A549 (cell line): Measurements from ENCODE around the gene LAPTM5. TPM values are rescaled to one million over a fixed set of nuclear protein-coding genes. Genes with fewer than 3 reads are reported as not detected.
A peak's percentile ranks its signal among the peaks of the same experiment; 100 is the strongest.

Experiments
- ATAC-seq, 2 experiments: fragments of 200-7000 bp in 1 of 2; fragments of >200 bp in 1 of 2; cut with Nextera tagmentation in 1 of 2; cut with Tn5 transposase in 1 of 2; 3 replicates each; pipeline versions ENCODE4 v1.8.0 to v1.9.1; 2018 to 2020; ENCODE audit warnings: mild to moderate bottlenecking in 1 of 2, moderate library complexity in 1 of 2
- CTCF ChIA-PET: fragments of 300-600 bp; sonication (Branson Sonifier 250); formaldehyde crosslinking; extraction: SDS; loops from one replicate; lab custom pipeline; 2021; ENCODE audit warnings: antibody characterized with exemption, inconsistent platforms; lab: Yijun Ruan, JAX
- POLR2A ChIA-PET: fragments of 350-600 bp; formaldehyde crosslinking; extraction: SDS; loops from one replicate; lab custom pipeline; 2021; ENCODE audit warnings: antibody characterized with exemption, inconsistent platforms; lab: Yijun Ruan, JAX
- DNase-seq, 2 experiments: peaks; one replicate each; pipeline versions ENCODE4 v3.0.0 to v3.0.0-alpha.2; 2011 to 2016; ENCODE audit warnings: low read depth in 1 of 2, low spot score in 1 of 2
- FAIRE-seq: peaks from 2 replicates; lab custom pipeline; 2011; peaks lifted over from hg19 to GRCh38; lab: Jason Lieb, UNC
- H3K27ac ChIP-seq, 2 experiments: fragments of >200 bp; sonication (Bioruptor Twin); formaldehyde crosslinking; 3 replicates each; pipeline ENCODE4 v1.5.1; 2016 to 2017
- H3K4me1 ChIP-seq: fragments of >200 bp; sonication (Bioruptor Twin); formaldehyde crosslinking; 3 replicates; pipeline ENCODE4 v1.6.1; 2016
- H3K4me2 ChIP-seq: fragments of >200 bp; sonication (Bioruptor Twin); formaldehyde crosslinking; 3 replicates; pipeline ENCODE4 v1.6.1; 2016
- H3K4me3 ChIP-seq: fragments of >200 bp; sonication (Bioruptor Twin); formaldehyde crosslinking; 3 replicates; pipeline ENCODE4 v1.5.1; 2016
- H3K9me3 ChIP-seq: fragments of >200 bp; sonication (Bioruptor Twin); formaldehyde crosslinking; 3 replicates; pipeline ENCODE4 v1.6.1; 2016
- BHLHE40 ChIP-seq: IDR thresholded peaks from 2 replicates; pipeline ENCODE4 v1.6.1; 2012; ENCODE audit warnings: low read depth, low read length, inconsistent platforms
- CBX2 ChIP-seq: fragments of 200-600 bp; sonication (generic); IDR thresholded peaks from 2 replicates; pipeline ENCODE4 v1.6.1; 2016; ENCODE audit warnings: low read depth, mild to moderate bottlenecking, borderline replicate concordance
- CBX8 ChIP-seq: fragments of 200-600 bp; sonication (generic); IDR thresholded peaks from 2 replicates; pipeline ENCODE4 v1.6.1; 2016
- CEBPB ChIP-seq, 2 experiments: fragments of >200 bp in 1 of 2; sonication (Bioruptor Twin) in 1 of 2; formaldehyde crosslinking in 1 of 2; IDR thresholded peaks; 2 replicates each; pipeline ENCODE4 v1.6.1; 2012 to 2016
- CHD4 ChIP-seq: fragments of 200-600 bp; sonication (generic); IDR thresholded peaks from 2 replicates; pipeline ENCODE4 v1.6.1; 2016; ENCODE audit warnings: antibody characterized with exemption, mild to moderate bottlenecking, borderline replicate concordance
- EHF ChIP-seq: fragments of 250-450 bp; sonication (Bioruptor Pico); IDR thresholded peaks from 2 replicates; pipeline ENCODE4 v1.5.0; 2020; ENCODE audit warnings: mild to moderate bottlenecking
- EHMT2 ChIP-seq: fragments of 200-600 bp; sonication (generic); IDR thresholded peaks from 2 replicates; pipeline ENCODE4 v1.6.1; 2016; ENCODE audit warnings: antibody characterized with exemption, low read depth, mild to moderate bottlenecking, moderate library complexity
- EP300 ChIP-seq, 2 experiments: fragments of >200 bp; sonication (Bioruptor Twin); formaldehyde crosslinking; IDR thresholded peaks; 2 replicates in 1 of 2; 3 replicates in 1 of 2; pipeline ENCODE4 v1.6.1; 2016 to 2017
- ESRRA ChIP-seq: fragments of 150-350 bp; IDR thresholded peaks from 2 replicates; pipeline ENCODE4 v1.6.1; 2014; ENCODE audit warnings: mild to moderate bottlenecking, low read length, borderline replicate concordance
- FOSB ChIP-seq: fragments of 250-450 bp; sonication (Bioruptor Pico); IDR thresholded peaks from 2 replicates; pipeline ENCODE4 v1.5.0; 2020; ENCODE audit warnings: mild to moderate bottlenecking, moderate library complexity
- HDAC2 ChIP-seq: fragments of 200-600 bp; sonication (generic); IDR thresholded peaks from 2 replicates; pipeline ENCODE4 v1.6.1; 2016
- HEYL ChIP-seq: fragments of 250-450 bp; sonication (Bioruptor Pico); IDR thresholded peaks from 2 replicates; pipeline ENCODE4 v1.8.0; 2021; ENCODE audit warnings: mild to moderate bottlenecking, moderate library complexity
- HOXA7 ChIP-seq: fragments of 250-450 bp; sonication (Bioruptor Pico); IDR thresholded peaks from 2 replicates; pipeline ENCODE4 v1.5.0; 2020; ENCODE audit warnings: mild to moderate bottlenecking, moderate library complexity
- HOXB13 ChIP-seq: fragments of 250-450 bp; sonication (Bioruptor Pico); IDR thresholded peaks from 2 replicates; pipeline ENCODE4 v1.5.0; 2020; ENCODE audit warnings: low read depth, mild to moderate bottlenecking, moderate library complexity
- JUN ChIP-seq, 2 experiments: fragments of >200 bp; sonication (Bioruptor Twin); formaldehyde crosslinking; IDR thresholded peaks; 2 replicates in 1 of 2; 3 replicates in 1 of 2; pipeline ENCODE4 v1.6.1; 2016 to 2017
- KDM1A ChIP-seq: fragments of 200-600 bp; sonication (generic); IDR thresholded peaks from 2 replicates; pipeline ENCODE4 v1.6.1; 2016; ENCODE audit warnings: low read depth, mild to moderate bottlenecking
- MAFK ChIP-seq: fragments of 450-650 bp; IDR thresholded peaks from 2 replicates; pipeline ENCODE4 v1.6.1; 2014; ENCODE audit not compliant: partially characterized antibody
- NFE2L2 ChIP-seq: fragments of 150-350 bp; conservative IDR thresholded peaks from 2 replicates; pipeline ENCODE4 v1.6.1; 2014; ENCODE audit warnings: low read length
- RAD21 ChIP-seq, 2 experiments: fragments of >200 bp in 1 of 2; sonication (Bioruptor Twin) in 1 of 2; formaldehyde crosslinking in 1 of 2; IDR thresholded peaks in 1 of 2; conservative IDR thresholded peaks in 1 of 2; 2 replicates in 1 of 2; 3 replicates in 1 of 2; pipeline ENCODE4 v1.6.1; 2012 to 2018; ENCODE audit warnings: inconsistent platforms in 1 of 2
- RCOR1 ChIP-seq: fragments of 150-350 bp; IDR thresholded peaks from 2 replicates; pipeline ENCODE4 v1.6.1; 2014; ENCODE audit warnings: antibody characterized with exemption, low read length, low read depth
- RNF2 ChIP-seq: fragments of 200-600 bp; sonication (generic); IDR thresholded peaks from 2 replicates; pipeline ENCODE4 v1.6.1; 2016; ENCODE audit warnings: low read depth, mild to moderate bottlenecking, antibody characterized with exemption, moderate library complexity, borderline replicate concordance
- SMC3 ChIP-seq: fragments of >200 bp; sonication (Bioruptor Twin); formaldehyde crosslinking; IDR thresholded peaks from 3 replicates; pipeline ENCODE4 v1.6.1; 2018; ENCODE audit warnings: inconsistent platforms
- TP53 ChIP-seq: fragments of 250-450 bp; sonication (Bioruptor Pico); IDR thresholded peaks from 2 replicates; pipeline ENCODE4 v1.5.0; 2021; ENCODE audit warnings: mild to moderate bottlenecking, moderate library complexity
- ZC3H11A ChIP-seq: fragments of 450-650 bp; IDR thresholded peaks from 2 replicates; pipeline ENCODE4 v1.6.1; 2014; ENCODE audit warnings: antibody characterized with exemption, mild to moderate bottlenecking
- ZFP36 ChIP-seq: fragments of 450-650 bp; IDR thresholded peaks from 2 replicates; pipeline ENCODE4 v1.6.1; 2014; ENCODE audit warnings: borderline replicate concordance; ENCODE audit not compliant: partially characterized antibody
- ZNF302 ChIP-seq: fragments of 250-450 bp; sonication (Bioruptor Pico); IDR thresholded peaks from 2 replicates; pipeline ENCODE4 v1.9.0; 2021; ENCODE audit warnings: inconsistent platforms, mild to moderate bottlenecking, moderate library complexity
- WGBS: methylation state at CpG from one replicate; pipeline ENCODE4 v1.1.6; 2017; ENCODE audit errors: missing lambda C conversion rate; 5-methylcytosine and 5-hydroxymethylcytosine counted together
- polyA plus RNA-seq, 4 experiments: library from polyadenylated mRNA; depleted of rRNA in 3 of 4; stranded (reverse); fragments of >200 nt; fragmentation: RNase III in 1 of 4; extraction: RNeasy Plus Mini Kit Qiagen cat#74134 plus additional on column Dnase treatment in 1 of 4; gene quantifications; 2 replicates in 3 of 4; 3 replicates in 1 of 4; pipeline ENCODE4 v1.2.3, GENCODE V29; 2011 to 2017
- TF ChIP-seq, protein P1 (sequence below): fragments of 250-450 bp; sonication (Bioruptor Pico); IDR thresholded peaks from 2 replicates; pipeline ENCODE4 v1.5.0; 2020; ENCODE audit warnings: low read depth, mild to moderate bottlenecking, moderate library complexity
- TF ChIP-seq, protein P2 (sequence below): IDR thresholded peaks from 2 replicates; pipeline ENCODE4 v1.6.1; 2012

The LAPTM5 gene
- polyA plus RNA-seq, 2 of the 4 experiments (the other 2 are of a cell fraction): 0.06 to 0.22 TPM

DNA sequence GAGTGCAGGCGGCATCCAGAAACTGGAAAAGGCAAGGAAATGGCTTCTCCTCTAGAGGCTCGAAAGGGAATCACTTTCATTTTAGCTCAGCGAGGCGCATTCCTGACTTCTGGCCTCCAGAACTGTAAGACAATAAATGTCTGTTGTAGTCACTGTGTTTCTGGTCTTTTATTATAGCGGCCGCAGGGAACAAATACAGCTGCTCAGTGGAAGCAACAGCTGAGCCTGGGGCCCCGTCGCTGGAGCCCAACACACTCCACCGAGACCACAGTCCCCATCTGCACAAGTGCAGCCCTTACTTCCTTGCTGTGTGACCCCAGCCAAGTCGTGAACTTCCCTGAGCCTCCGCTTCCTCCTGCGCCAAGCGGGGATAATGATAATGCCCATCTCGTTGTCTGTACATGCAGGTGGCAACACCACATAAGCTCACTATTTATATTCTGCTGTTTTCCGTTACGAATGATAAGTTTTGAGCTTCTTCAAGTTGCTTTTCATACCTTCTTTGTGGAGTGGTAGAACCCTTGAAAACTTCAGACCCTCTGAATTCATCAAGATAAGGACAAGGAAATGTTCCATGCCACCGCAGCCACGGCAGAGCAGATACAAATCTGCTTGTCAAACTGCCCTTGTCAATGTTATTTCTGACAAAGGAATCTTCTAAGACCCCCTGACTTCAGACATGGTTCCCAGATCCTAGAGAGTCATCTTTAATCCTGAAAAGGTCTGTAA lies 3.2 kb upstream of the LAPTM5 start (continued):
- TF ChIP-seq CBX2 (no peak), KDM1A (no peak), CHD4 (no peak), ZC3H11A (no peak), ZFP36 (no peak)

DNA sequence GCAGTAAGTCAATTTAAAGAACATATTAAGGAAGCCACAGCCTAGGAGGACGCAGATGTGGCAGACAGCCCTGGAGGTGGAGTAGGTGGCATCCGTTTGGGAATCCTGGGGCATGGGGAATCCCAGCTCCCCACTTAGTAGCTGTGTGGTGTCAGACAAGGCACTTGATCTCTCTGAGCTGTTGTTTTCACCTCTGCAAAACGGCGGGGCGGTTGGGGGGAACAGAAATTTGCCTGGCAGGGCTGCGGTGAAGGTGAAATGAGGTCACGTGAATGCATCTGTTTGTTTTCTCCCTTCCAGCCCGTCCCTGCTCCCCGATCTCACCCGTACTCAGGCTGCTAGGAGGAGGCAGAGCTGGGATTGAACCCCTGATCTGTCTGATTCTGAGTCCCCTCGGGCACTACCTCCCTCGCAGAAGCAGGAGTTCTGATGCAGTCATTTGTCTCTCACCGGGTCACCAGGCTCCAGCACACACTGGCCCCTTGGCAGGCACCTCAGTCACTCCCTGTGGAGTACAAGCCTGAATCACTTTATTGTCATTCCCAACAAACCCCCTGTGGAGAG lies 2.2 kb upstream of the LAPTM5 start:
- H3K9me3 ChIP-seq: no peaks in the 10 kb centered on the region
- 74% methylated on average over 13 of the region's 13 CpGs for WGBS
- ATAC-seq (no peak), DNase-seq (no peak), FAIRE-seq (no peak)
- H3K27ac ChIP-seq: no peak overlapping the region
- CTCF ChIA-PET: interaction anchor here (4.7 kb wide), 1 partner anchor 19 kb away, joined by 23 read pairs; no protein-coding TSS in a partner anchor
- TF ChIP-seq HEYL (CRISPR knock-in tag) (no peak), EP300 (IDR thresholded peaks at IDR 0.05) (no peak), RAD21 (conservative IDR thresholded peaks at IDR 0.05 in 1 of 2, IDR thresholded peaks at IDR 0.05 in 1 of 2) (no peak), HOXB13 (CRISPR knock-in tag) (no peak), RCOR1 (no peak), ESRRA (no peak), FOSB (CRISPR knock-in tag) (no peak), MAFK (no peak)
- POLR2A ChIA-PET: no interaction called here
- no peaks in the 10 kb centered on the region for H3K4me1 ChIP-seq
- H3K4me3 ChIP-seq: no peak overlapping the region
- H3K4me2 ChIP-seq: no peak overlapping the region

DNA sequence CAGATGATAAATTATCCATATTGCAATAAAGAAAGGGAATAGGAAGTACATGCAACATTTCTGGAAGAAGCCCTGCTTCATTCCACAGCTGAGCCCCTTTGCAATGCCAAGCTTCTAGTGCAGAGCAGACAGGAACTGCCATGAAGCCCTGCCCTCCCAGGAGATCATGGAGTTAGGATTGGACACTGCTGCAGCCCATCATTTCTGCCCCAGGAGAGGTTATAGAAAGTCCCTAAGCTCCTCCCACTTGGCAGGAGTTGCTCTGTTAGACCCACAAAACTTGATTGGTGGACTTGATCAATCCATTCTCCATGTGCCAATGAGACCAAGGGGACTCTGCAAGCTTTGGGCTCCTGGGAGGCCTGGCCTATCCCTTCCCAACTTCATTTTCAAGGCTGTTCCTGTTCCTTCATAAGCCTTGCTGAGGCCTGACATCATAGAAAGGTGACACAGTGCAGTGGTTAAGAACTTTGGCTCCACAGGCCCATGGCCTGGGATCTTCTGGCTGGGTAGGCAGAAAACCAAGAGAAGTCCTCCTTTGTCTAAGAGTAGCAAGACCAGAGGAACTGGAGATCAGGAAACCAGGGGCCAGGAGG lies 1.3 kb upstream of the LAPTM5 start:
- no peaks in the 10 kb centered on the region for H3K4me1 ChIP-seq
- H3K4me2 ChIP-seq: no peak overlapping the region
- H3K9me3 ChIP-seq: no peaks in the 10 kb centered on the region
- TF ChIP-seq SMC3 (no peak), ZNF302 (CRISPR knock-in tag) (no peak), BHLHE40 (no peak), TP53 (CRISPR knock-in tag) (no peak), JUN (IDR thresholded peaks at IDR 0.05) (no peak), HDAC2 (no peak), HOXB13 (CRISPR knock-in tag) (no peak), EHF (no peak), CBX2 (no peak), CBX8 (no peak), NFE2L2 (no peak), EHMT2 (no peak), RNF2 (no peak), CEBPB (IDR thresholded peaks at IDR 0.05) (no peak), HOXA7 (CRISPR knock-in tag) (no peak)
- TF ChIP-seq, protein P1, sequence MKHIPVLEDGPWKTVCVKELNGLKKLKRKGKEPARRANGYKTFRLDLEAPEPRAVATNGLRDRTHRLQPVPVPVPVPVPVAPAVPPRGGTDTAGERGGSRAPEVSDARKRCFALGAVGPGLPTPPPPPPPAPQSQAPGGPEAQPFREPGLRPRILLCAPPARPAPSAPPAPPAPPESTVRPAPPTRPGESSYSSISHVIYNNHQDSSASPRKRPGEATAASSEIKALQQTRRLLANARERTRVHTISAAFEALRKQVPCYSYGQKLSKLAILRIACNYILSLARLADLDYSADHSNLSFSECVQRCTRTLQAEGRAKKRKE (CRISPR knock-in tag): no peak
- TF ChIP-seq, protein P2, sequence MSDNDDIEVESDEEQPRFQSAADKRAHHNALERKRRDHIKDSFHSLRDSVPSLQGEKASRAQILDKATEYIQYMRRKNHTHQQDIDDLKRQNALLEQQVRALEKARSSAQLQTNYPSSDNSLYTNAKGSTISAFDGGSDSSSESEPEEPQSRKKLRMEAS: no peak
- TF ChIP-seq, all 56 proteins: peak for 0
- ChIA-PET CTCF (interaction anchor here (0.9 to 1.9 kb wide), 6 partner anchors 9 to 1522 kb away, joined by 3 to 13 read pairs (median 5); partner anchors contain the start of gene PTPRU), POLR2A (no interaction called here)
- Histone ChIP-seq H3K27ac (no peak overlapping the region), H3K4me3 (no peak overlapping the region)
- ATAC-seq (peak in 1 of 2 experiments; percentile 63; a peak in 2 of 6 replicates), DNase-seq (peak in 1 of 2 experiments; percentile 25), FAIRE-seq (no peak)
